SK-N-SH (cell line): ENCODE measurements around the gene SNCA.

Source experiments
- CTCF ChIP-seq: fragments of 200-600 bp; sonication (generic); IDR thresholded peaks from 2 replicates; pipeline ENCODE4 v1.6.1; 2017; ENCODE audit warnings: antibody characterized with exemption, mild to moderate bottlenecking, moderate library complexity
- FOXM1 ChIP-seq: IDR thresholded peaks from 2 replicates; pipeline ENCODE4 v1.4.0; 2012; ENCODE audit warnings: low read depth, mild to moderate bottlenecking
- MEF2A ChIP-seq: IDR thresholded peaks from 2 replicates; pipeline ENCODE4 v1.4.0; 2012; ENCODE audit warnings: low read depth, borderline replicate concordance
- SMC3 ChIP-seq: IDR thresholded peaks from 2 replicates; pipeline ENCODE4 v1.6.1; 2012; ENCODE audit warnings: low read depth, low read length, improper control_type of control experiment
- USF2 ChIP-seq: fragments of 150-350 bp; IDR thresholded peaks from 2 replicates; pipeline ENCODE4 v1.6.1; 2017; ENCODE audit warnings: antibody characterized with exemption, low read length, low read depth, borderline replicate concordance

- TF ChIP-seq USF2 (no peak), CTCF (no peak), FOXM1 (no peak), SMC3 (no peak), MEF2A (no peak)
Measured at GRCh38 chr4:89712141-89712540, 124.8 kb downstream of the SNCA start.
